ENCODE results near the gene CCL27.

Gene CCL27

DNA sequence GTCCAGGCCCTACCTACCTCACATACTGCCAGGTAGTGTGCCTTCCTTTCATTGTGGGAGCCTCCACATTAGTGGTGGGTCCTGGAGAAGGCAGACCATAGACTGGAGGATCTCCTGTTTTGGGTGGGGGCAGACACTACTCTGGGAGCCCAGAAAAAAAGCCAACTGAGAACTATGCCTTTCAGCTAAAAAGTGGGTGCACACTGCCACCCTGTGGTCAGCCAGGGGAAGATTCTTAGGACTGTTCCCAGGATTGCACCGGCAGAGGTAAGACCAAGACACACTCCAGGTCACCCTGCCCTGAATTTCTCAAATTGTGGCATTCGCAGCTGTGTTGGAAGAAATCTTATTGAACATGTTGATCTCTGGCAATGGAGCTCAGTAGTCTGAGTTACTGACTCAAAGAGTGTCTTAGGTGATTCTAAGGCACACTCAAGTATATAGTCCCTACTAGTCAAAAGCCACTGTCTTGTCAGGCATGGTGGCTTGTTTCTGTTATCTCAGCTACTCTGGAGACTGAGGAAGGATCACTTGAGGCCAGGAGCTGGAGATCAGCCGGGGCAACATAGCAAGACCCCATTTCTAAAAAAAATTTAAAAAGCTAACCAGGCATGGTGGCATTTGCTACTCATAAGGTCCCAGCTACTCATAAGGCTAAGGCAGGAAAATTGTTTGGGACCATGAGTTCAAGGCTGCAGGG, 28.5 kb downstream of the CCL27 start:
- TF ChIP-seq ZNF274 (IDR thresholded peaks at IDR 0.05; ENCODE audit: low read depth, low read length), result no peak
- H3K4me3 ChIP-seq (ENCODE audit: low read length), result no peak overlapping the region

DNA sequence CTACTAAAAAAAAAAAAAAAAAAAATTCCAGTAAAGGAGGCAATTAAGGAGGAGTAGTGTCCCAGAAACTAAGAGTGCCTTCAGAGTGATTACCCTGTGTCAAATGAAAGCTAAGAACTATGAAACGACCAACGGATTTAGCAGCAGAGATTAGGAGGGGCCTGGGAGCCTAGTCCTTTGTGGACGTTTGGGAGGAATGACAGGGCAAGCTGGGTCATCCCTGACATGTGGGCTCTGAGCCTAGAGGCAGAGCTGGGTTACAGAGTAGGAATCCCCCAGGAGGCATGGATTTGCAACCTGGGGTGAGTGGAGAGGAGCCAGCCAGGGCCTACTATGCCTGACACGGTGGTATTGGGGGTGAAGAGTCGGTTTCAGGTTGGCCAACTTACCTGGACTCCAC, 29.3 kb downstream of the CCL27 start:
- no peak for TF ChIP-seq ZNF274 (IDR thresholded peaks at IDR 0.05; ENCODE audit: low read depth, low read length)
- H3K4me3 ChIP-seq (ENCODE audit: low read length), result no peak overlapping the region

- H3K4me3 ChIP-seq (ENCODE audit: low read length), result no peak overlapping the region
These were observed 31.9 kb downstream of the CCL27 start for GRCh38 chr9:34630402-34631154.

DNA sequence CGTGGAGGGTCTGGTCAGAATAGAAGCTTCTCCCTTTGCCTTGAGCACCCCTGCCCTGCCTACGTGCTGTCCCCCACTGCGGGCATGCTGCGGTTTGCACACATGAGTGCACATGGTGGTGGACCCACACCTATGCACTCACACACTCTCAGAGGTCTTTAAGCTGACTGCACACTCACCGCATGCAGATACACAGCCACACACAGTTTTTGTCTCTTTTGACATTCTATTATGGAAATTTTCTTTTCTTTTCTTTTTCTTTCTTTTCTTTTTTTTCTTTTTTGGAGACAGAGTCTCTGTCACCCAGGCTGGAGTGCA, 33.0 kb downstream of the CCL27 start:
- no peak for TF ChIP-seq ZNF274 (IDR thresholded peaks at IDR 0.05; ENCODE audit: low read depth, low read length)
- H3K4me3 ChIP-seq (ENCODE audit: low read length), result no peak overlapping the region

More at GRCh38 chr9:34630402-34631154, 31.9 kb downstream of the CCL27 start:
- no peak for TF ChIP-seq ZNF274 (IDR thresholded peaks at IDR 0.05; ENCODE audit: low read depth, low read length)

DNA sequence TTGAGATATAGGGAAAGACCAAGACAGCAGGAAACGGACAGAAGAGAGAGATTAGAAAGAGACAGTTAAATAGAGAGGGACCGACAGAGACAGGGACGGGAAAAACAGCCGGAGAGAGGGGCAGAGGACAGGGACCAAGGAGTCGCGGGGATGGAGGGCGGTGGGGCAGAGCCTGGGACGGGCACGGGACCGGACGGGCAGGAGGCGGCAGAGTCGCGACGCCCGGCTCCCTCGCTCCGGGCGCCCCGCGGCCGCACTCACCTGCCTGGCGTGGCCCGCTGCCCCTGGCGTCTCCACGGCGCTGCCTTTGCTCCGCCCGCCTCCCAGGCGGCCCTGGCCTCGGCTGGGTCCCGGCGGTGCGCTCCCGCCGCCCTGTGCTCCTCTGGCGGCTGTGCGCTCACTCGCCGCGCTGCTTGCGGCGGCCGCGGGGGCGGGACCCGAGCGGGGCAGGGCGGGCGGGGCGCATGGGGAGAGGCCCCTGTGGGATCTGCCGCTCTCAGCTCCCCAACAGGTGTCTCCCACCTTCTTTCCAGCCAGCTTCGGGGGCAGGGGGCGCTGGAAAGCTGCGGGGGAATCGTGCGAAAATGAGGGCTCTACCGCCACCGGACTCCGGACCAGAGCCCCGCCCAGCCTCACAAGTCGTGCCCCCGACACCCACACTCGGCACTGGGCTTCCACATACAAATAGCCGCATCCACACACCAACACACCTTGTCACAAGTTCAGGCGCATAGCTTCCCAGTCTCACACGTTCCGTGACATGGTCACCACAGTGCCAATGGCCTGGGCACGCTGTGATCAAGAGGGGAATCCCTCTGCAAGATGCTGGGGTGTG, 33.6 kb downstream of the CCL27 start, which contains the start of gene ARID3C:
Gene ARID3C (minus strand): TSS at position 411 of the 835 bp plus-strand sequence. CDS start 1,052 bp downstream, outside the sequence.
- no peak for TF ChIP-seq ZNF274 (IDR thresholded peaks at IDR 0.05; ENCODE audit: low read depth, low read length)
- no peak within 1 kb of the TSS; the same call in 1 of the 2 replicates for H3K4me3 ChIP-seq (ENCODE audit: low read length)

DNA sequence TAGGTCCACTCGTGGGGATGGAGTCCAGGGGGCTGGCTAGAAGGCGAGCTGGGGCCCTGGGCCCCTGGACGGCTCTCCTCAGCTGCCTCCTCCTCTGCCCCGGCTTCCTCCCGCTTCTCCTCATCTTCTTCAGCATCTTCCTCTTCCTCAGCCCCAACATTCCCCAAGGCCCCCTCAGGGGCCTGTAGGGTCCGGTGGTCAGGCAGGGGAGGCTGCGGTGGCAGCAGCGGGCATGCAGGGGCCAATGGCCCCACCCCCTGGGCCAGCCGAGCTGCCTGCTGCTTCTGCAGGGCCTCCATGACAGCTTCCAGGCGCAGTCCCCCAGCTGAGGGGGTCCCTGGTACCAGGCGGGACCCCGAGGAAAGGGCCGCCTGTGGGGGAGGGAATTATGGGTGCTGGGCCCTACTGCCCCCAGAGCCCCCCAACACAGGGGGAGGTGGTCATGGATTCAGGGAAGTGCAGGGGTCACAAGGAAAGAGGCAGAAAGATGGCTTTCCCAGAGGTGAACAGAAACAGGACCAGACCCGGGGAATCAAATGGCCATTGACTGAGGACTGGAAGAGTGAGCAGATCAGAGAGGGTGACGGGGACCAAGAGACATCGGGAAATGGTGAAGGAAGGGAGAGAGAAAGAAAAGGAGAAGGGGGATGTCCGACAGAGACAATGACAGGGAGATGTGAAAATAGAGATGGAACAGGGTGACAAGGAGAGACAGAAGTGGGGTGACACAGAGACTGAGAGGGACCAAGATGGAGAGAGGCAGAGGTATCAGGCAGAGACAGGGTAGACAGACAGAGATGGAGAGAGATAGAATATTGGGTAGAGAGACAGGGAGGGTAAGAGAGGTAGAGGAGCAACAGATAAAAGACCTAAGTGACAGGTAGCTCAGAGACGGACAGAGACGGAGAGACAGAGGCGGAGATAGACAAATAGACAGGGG, 34.5 kb downstream of the CCL27 start:
- no peak for TF ChIP-seq ZNF274 (IDR thresholded peaks at IDR 0.05; ENCODE audit: low read depth, low read length)
- H3K4me3 ChIP-seq (ENCODE audit: low read length), result no peak overlapping the region; the same call in 1 of the 2 replicates

DNA sequence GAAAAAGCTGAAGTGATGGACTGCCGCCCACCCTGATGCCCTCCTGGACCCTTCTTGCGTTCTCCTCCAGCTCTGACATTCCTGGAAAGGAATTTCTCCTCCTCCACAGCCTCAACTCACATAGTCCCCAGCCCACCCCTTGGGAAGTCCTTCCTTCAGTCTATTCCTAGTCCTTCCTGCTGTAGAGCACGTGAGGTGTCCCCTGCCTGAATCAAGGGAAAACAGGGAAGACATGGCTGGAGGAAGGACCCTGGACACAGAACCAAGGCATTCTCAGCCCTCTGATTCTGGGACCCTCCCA, 37.3 kb downstream of the CCL27 start:
- no peak overlapping the region for H3K4me3 ChIP-seq (ENCODE audit: low read length)
- TF ChIP-seq ZNF274 (IDR thresholded peaks at IDR 0.05; ENCODE audit: low read depth, low read length), result no peak

- no peak overlapping the region for H3K4me3 ChIP-seq (ENCODE audit: low read length)
- no peak for TF ChIP-seq ZNF274 (IDR thresholded peaks at IDR 0.05; ENCODE audit: low read depth, low read length)
These were observed 37.8 kb downstream of the CCL27 start for GRCh38 chr9:34624475-34625185.

DNA sequence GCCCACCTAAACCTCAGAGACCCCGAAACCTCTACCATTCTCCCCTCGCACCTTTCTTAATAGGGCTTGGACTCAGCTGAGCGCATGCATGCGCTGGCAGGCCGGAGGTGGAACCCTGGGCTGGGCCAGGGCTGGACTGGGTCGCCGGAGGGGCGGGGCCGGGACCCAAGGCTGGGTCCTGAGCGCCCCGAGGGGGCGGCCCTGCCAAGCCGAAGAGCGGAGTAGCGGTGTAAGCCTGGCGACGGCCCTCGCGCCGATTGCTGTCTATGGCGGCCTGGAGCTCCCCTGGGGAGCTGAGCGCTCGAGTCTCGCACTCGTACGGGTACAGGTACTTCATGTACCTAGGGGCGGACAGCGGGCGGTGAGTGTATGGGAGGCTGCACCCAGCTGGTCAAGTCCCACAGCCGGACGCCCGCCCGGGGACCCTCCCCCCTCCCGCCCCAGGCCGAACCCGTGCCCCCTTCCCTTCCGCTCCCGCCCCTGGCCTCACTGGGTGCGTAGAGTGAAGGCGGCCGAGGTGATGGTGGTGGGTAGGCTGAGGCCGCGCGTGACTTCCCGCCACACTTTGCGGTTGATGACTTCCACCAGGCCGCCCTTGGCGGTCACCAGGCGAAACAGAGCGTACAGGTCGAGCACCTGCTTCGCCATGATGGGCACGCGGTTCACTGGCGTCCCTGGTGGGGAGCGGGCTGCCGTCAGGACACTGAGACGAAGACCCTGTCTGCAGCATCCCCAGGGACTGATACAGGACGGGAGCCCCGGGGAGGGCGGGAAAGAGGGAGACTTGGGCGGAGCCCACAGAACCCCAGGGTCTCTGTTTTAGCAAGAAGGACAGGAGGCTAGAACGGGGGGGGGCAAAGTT, 38.9 kb downstream of the CCL27 start:
- no peak overlapping the region for H3K4me3 ChIP-seq (ENCODE audit: low read length)
- no peak for TF ChIP-seq ZNF274 (IDR thresholded peaks at IDR 0.05; ENCODE audit: low read depth, low read length)

DNA sequence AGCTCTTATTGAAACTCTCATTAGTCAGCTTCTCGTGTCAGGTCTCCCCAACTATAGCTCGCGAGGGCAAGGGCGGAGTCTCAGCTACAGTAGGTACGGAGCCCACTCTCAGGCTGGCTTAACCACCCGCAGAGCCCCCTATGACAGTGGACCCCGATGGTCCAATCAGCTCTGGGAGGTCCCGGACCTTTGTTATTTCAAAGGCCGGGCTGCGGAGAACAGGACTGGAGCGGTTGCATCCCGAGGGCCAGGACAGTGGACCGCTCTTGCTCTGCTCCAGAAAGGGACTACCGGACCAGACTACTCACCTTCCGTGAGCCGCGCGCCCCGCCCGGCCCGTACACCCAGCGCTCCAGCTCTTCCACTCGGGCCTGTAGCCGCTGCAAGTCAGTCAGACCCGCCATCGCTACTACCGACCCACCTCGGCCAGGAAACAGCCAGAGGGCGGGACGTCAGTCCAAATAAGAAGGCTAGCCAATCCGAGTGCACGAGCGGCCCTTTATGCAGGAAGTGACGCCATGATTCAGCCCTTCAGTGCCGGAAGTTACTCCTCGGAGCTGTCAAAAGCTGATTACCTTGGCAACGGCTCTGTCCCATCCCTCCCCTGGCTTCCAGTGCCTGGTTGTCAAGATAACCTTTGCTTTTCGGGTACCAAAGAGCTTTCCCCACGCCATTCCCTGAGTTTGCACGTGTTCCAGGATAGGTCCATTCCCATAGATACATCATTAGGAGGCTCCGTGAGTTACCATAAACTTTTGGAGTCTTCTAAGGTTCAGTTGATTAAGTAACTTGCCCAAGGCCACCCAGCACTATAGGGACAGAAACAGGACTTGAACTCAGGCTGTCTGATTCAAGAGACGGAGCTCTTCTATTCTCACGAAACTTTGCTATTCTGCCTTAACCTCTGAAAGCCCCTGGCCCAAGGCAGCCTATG, 42.1 kb downstream of the CCL27 start, which contains the start of gene DCTN3:
Gene DCTN3 (minus strand): TSS at position 435 of the 934 bp plus-strand sequence. CDS start 31 bp downstream, at position 404.
- no peak for TF ChIP-seq ZNF274 (IDR thresholded peaks at IDR 0.05; ENCODE audit: low read depth, low read length)
- H3K4me3 ChIP-seq (ENCODE audit: low read length), result peak within 1 kb of the TSS; percentile 91

- no peak overlapping the region for H3K4me3 ChIP-seq (ENCODE audit: low read length)
- TF ChIP-seq ZNF274 (IDR thresholded peaks at IDR 0.05; ENCODE audit: low read depth, low read length), result no peak
These were observed 47.3 kb downstream of the CCL27 start for GRCh38 chr9:34615132-34615531.
